Measurements from ENCODE around the gene EHBP1L1.

Gene EHBP1L1

GRCh38 chr11:65588199-65589054, 12.6 kb downstream of the EHBP1L1 start:
- peak; percentile 43 for TF ChIP-seq CTCF (IDR thresholded peaks at IDR 0.05)
- peaks cover 50% of the 10 kb centered on the region for H3K27me3 Mint-ChIP-seq (ENCODE audit: low read depth, poor library complexity)
- no peak for DNase-seq
- no peaks in the 10 kb centered on the region for H3K9me3 Mint-ChIP-seq
- H3K27ac Mint-ChIP-seq: peak overlapping the region; percentile 39
- H3K4me1 Mint-ChIP-seq: peaks cover 70% of the 10 kb centered on the region
- peaks cover 5% of the 10 kb centered on the region for H3K36me3 Mint-ChIP-seq (ENCODE audit: low read depth)
- H3K4me3 Mint-ChIP-seq: no peak overlapping the region

- Mint-ChIP-seq H3K4me3 (no peak overlapping the region), H3K27me3 (ENCODE audit: low read depth, poor library complexity) (peaks cover 51% of the 10 kb centered on the region), H3K4me1 (peaks cover 71% of the 10 kb centered on the region), H3K36me3 (ENCODE audit: low read depth) (peaks cover 5% of the 10 kb centered on the region), H3K27ac (no peak overlapping the region), H3K9me3 (no peaks in the 10 kb centered on the region)
- TF ChIP-seq CTCF (IDR thresholded peaks at IDR 0.05): no peak
- DNase-seq: no peak
These were observed 13.8 kb downstream of the EHBP1L1 start for GRCh38 chr11:65589444-65590239.

GRCh38 chr11:65590240-65590738, 14.4 kb downstream of the EHBP1L1 start:
- Mint-ChIP-seq H3K27ac (no peak overlapping the region), H3K27me3 (ENCODE audit: low read depth, poor library complexity) (peaks cover 50% of the 10 kb centered on the region), H3K4me1 (peaks cover 74% of the 10 kb centered on the region), H3K9me3 (no peaks in the 10 kb centered on the region), H3K4me3 (no peak overlapping the region), H3K36me3 (ENCODE audit: low read depth) (peaks cover 5% of the 10 kb centered on the region)
- TF ChIP-seq CTCF (IDR thresholded peaks at IDR 0.05): no peak
- DNase-seq: no peak

GRCh38 chr11:65591939-65592857, 16.3 kb downstream of the EHBP1L1 start:
- no peak for TF ChIP-seq CTCF (IDR thresholded peaks at IDR 0.05)
- peak; percentile 72 for DNase-seq

GRCh38 chr11:65592858-65593517, 17.1 kb downstream of the EHBP1L1 start:
- Mint-ChIP-seq H3K27ac (no peak overlapping the region), H3K36me3 (ENCODE audit: low read depth) (peaks cover 10% of the 10 kb centered on the region), H3K9me3 (no peaks in the 10 kb centered on the region), H3K4me3 (peak overlapping the region; percentile 62), H3K4me1 (peaks cover 51% of the 10 kb centered on the region), H3K27me3 (ENCODE audit: low read depth, poor library complexity) (peaks cover 47% of the 10 kb centered on the region)
- no peak for DNase-seq
- no peak for TF ChIP-seq CTCF (IDR thresholded peaks at IDR 0.05)

More at GRCh38 chr11:65591939-65592857, 16.3 kb downstream of the EHBP1L1 start:
- H3K4me3 Mint-ChIP-seq: peak overlapping the region; percentile 59
- H3K36me3 Mint-ChIP-seq (ENCODE audit: low read depth): peaks cover 5% of the 10 kb centered on the region
- H3K4me1 Mint-ChIP-seq: peaks cover 59% of the 10 kb centered on the region
- no peaks in the 10 kb centered on the region for H3K9me3 Mint-ChIP-seq
- no peak overlapping the region for H3K27ac Mint-ChIP-seq
- H3K27me3 Mint-ChIP-seq (ENCODE audit: low read depth, poor library complexity): peaks cover 47% of the 10 kb centered on the region

All from nephron progenitor cell (in vitro differentiated cells).